Neural crest cell (in vitro differentiated cells): ENCODE measurements around the gene ERGIC1. TPM values are rescaled to one million over a fixed set of nuclear protein-coding genes. Genes with fewer than 3 reads are reported as not detected.

ENCODE experiments used
- DNase-seq: peaks from one replicate; pipeline ENCODE4 v3.0.0; 2021; ENCODE audit warnings: low read depth, mixed read lengths, low spot score
- H3K27ac Mint-ChIP-seq: one replicate; pipeline ENCODE4 v1.8.0; 2021; ENCODE audit warnings: mild to moderate bottlenecking, mixed read lengths; ENCODE audit not compliant: unreplicated experiment
- H3K27me3 Mint-ChIP-seq: 2 replicates; pipeline ENCODE4 v1.8.0; 2021; ENCODE audit warnings: low read depth, mild to moderate bottlenecking, mixed read lengths
- H3K36me3 Mint-ChIP-seq: 2 replicates; pipeline ENCODE4 v1.8.0; 2021; ENCODE audit warnings: low read depth, mild to moderate bottlenecking, mixed read lengths
- H3K4me1 Mint-ChIP-seq: 2 replicates; pipeline ENCODE4 v1.8.0; 2021; ENCODE audit warnings: mixed read lengths
- H3K4me3 Mint-ChIP-seq: one replicate; pipeline ENCODE4 v1.8.0; 2021; ENCODE audit warnings: mild to moderate bottlenecking, mixed read lengths
- H3K9me3 Mint-ChIP-seq: 2 replicates; pipeline ENCODE4 v1.8.0; 2021; ENCODE audit warnings: mixed read lengths
- total RNA-seq: library from RNA; stranded (reverse); gene quantifications from 2 replicates; pipeline ENCODE4 v1.2.1, GENCODE V29; 2021
- TF ChIP-seq, protein P1 (sequence below): fragments of 200-600 bp; sonication (generic); conservative IDR thresholded peaks from 2 replicates; pipeline ENCODE4 v1.5.0; 2021; ENCODE audit warnings: antibody characterized with exemption, mild to moderate bottlenecking

The ERGIC1 gene
- total RNA-seq, 1 donor from 2014 or later = 108 TPM

DNA sequence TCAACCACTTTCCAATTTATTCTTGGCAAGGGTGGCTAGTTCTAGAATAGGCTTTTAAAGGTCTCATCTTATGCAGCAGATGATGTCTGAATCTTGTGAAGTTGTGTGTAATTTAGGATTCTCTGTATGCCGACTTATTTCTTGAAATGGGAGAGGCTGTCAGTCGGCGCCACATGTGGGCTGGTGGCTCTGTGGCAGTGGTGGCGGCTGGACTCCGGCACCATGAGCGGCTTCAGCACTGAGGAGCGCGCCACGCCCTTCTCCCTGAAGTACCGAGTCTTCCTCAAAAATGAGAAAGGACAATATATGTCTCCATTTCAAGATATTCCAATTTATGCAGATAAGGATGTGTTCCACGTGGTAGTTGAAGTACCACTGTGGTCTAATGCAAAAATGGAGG lies 141.2 kb downstream of the ERGIC1 start:
- no peak overlapping the region for H3K4me3 Mint-ChIP-seq
- no peak for DNase-seq
- peaks cover 4% of the 10 kb centered on the region for H3K4me1 Mint-ChIP-seq
- TF ChIP-seq, protein P1, sequence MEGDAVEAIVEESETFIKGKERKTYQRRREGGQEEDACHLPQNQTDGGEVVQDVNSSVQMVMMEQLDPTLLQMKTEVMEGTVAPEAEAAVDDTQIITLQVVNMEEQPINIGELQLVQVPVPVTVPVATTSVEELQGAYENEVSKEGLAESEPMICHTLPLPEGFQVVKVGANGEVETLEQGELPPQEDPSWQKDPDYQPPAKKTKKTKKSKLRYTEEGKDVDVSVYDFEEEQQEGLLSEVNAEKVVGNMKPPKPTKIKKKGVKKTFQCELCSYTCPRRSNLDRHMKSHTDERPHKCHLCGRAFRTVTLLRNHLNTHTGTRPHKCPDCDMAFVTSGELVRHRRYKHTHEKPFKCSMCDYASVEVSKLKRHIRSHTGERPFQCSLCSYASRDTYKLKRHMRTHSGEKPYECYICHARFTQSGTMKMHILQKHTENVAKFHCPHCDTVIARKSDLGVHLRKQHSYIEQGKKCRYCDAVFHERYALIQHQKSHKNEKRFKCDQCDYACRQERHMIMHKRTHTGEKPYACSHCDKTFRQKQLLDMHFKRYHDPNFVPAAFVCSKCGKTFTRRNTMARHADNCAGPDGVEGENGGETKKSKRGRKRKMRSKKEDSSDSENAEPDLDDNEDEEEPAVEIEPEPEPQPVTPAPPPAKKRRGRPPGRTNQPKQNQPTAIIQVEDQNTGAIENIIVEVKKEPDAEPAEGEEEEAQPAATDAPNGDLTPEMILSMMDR = no peak
- no peaks in the 10 kb centered on the region for H3K9me3 Mint-ChIP-seq
- H3K36me3 Mint-ChIP-seq = no peaks in the 10 kb centered on the region
- H3K27me3 Mint-ChIP-seq = peaks cover 27% of the 10 kb centered on the region
- no peak overlapping the region for H3K27ac Mint-ChIP-seq

DNA sequence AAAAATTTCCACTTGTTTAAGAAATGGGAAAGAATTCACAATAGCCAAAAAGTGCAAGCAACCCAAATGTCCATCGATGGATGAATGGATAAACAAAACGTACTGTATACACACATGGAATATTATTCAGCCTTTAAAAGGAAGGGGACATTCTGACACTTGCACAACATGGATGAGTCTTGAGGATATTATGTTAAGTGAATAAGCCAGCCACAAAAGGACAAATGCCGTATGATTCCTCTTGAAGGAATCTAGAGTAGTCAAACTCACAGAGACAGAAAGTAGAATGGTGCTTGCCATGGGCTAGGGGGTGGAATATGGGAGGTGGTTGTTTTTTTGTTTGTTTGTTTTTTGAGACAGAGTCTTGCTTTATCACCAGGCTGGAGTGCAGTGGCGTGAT lies 145.7 kb downstream of the ERGIC1 start:
- Mint-ChIP-seq H3K27me3 (peaks cover 27% of the 10 kb centered on the region), H3K36me3 (no peaks in the 10 kb centered on the region), H3K4me3 (no peak overlapping the region), H3K27ac (no peak overlapping the region), H3K9me3 (no peaks in the 10 kb centered on the region), H3K4me1 (peaks cover 17% of the 10 kb centered on the region)
- DNase-seq = no peak
- TF ChIP-seq, protein P1 = no peak

DNA sequence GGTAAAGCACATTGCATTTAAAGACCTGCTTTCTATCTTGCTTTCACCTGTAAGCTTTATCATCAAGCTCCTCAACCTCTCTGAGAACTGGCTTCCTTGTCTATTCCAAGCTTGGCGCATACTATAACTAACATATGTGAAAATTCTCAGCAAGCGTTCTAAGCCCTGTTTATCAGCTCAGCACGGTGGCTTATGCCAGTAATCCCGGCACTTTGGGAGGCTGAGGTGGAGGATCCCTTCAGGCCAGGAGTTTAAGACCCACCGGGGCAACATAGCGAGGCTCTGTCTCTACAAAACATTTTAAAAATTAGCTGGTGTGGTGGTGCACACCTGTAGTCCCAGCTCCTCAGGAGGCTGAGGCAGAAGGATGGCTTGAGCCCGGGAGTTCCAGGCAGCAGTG lies 147.9 kb downstream of the ERGIC1 start:
- Mint-ChIP-seq H3K4me3 (peak overlapping the region; percentile 65), H3K27me3 (peaks cover 12% of the 10 kb centered on the region), H3K4me1 (peaks cover 24% of the 10 kb centered on the region), H3K36me3 (no peaks in the 10 kb centered on the region), H3K9me3 (no peaks in the 10 kb centered on the region), H3K27ac (no peak overlapping the region)
- TF ChIP-seq, protein P1 = no peak
- DNase-seq = no peak

DNA sequence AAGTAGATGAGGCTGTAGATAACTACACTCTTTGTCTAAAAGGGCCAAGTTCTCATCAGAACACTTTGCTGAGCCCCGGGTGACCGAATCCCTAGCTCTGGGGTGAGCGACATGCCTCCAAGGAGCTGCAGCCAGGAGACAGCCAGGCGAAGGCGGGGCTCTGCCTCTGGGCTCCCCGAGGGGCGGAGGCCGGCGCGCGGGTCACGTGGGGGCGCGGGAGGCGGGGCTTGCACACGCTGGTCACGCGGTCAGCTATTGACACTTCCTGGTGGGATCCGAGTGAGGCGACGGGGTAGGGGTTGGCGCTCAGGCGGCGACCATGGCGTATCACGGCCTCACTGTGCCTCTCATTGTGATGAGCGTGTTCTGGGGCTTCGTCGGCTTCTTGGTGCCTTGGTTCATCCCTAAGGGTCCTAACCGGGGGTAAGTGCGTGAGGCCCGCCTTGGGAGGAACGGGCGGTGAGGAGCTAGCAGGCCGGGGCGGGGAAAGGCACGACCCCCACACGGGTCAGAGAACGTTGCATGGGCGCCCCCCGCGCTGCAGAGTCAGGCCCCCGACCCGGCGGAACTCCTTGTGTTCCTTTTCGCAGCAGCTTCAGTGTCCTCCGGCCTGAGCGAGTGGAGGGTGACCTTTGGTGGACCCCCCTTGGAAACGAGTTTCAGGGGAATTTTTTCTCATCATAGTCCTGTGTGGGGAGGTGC lies 149.6 kb downstream of the ERGIC1 start, which contains the start of gene ATP6V0E1:
TSS of gene ATP6V0E1 (plus strand) at position 230 of the 702 bp plus-strand sequence. CDS start at position 320, 90 bp downstream.
- Mint-ChIP-seq H3K9me3 (no peaks in the 10 kb centered on the region), H3K4me3 (peak within 1 kb of the TSS; percentile 97), H3K27me3 (peaks cover 3% of the 10 kb centered on the region), H3K27ac (peak within 1 kb of the TSS; percentile 99), H3K4me1 (peaks cover 23% of the 10 kb centered on the region), H3K36me3 (no peaks in the 10 kb centered on the region)
- DNase-seq = peak; percentile 97
- TF ChIP-seq, protein P1 = no peak

DNA sequence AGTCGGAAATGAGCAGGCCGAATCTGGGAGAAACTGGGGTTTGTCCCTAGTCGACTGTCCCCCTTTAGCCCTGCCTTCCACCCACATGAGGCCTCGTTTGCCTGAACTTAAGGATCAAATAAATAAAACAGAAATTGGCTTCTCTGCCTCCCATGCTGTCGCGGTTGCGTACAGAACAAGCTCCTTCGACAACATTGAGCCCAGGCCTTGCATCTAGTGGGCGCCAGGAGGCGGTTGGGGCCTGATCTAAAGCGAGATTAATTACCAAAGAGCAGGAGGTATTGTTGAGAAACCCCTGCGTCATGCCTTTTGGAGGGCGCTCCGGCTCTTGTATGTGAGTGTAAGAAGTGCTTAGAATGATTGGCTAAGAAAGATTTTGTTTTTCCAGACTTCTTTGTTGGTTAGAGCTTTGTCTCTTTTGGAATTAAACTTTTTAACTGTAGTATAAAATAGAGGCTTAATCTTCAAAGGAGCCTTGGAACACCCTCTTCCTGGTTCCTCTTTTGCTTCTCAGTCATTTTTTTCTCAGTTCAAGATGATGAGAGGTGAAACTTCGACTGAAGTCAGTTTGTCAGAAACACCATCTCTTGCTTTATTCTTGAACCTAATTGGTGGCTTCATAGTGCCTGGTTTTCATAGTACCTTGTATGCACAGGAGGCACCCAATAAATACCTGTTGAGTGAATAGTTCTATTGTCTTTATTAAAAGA lies 150.3 kb downstream of the ERGIC1 start:
- Mint-ChIP-seq H3K36me3 (no peaks in the 10 kb centered on the region), H3K27ac (peak overlapping the region; percentile 99), H3K4me1 (peaks cover 21% of the 10 kb centered on the region), H3K4me3 (peak overlapping the region; percentile 97), H3K9me3 (no peaks in the 10 kb centered on the region), H3K27me3 (no peaks in the 10 kb centered on the region)
- DNase-seq = peak; percentile 50
- TF ChIP-seq, protein P1 = peak; percentile 61
